WERI-Rb-1 (cell line): ENCODE data around the gene CHMP5.
A peak's percentile ranks its signal among the peaks of the same experiment; 100 is the strongest.

ENCODE experiments used
- DNase-seq: peaks from one replicate; pipeline ENCODE4 v3.0.0-alpha.2; 2020
- H3K27ac ChIP-seq: fragments of 250-450 bp; sonication (Bioruptor Pico); 2 replicates; pipeline ENCODE4 v1.5.1; 2020; ENCODE audit warnings: mild to moderate bottlenecking, moderate library complexity
- H3K27me3 ChIP-seq: fragments of 250-450 bp; sonication (Bioruptor Pico); 2 replicates; pipeline ENCODE4 v1.5.1; 2021; ENCODE audit warnings: mild to moderate bottlenecking, low read depth, moderate library complexity; ENCODE audit not compliant: insufficient read depth, severe bottlenecking
- H3K36me3 ChIP-seq: fragments of 250-450 bp; sonication (Bioruptor Pico); 2 replicates; pipeline ENCODE4 v1.5.1; 2020; ENCODE audit warnings: mild to moderate bottlenecking, moderate library complexity
- H3K4me3 ChIP-seq: 2 replicates; pipeline ENCODE4 v1.5.1; 2011; ENCODE audit warnings: low read depth, mild to moderate bottlenecking, control low read depth, low read length
- H3K9me3 ChIP-seq: fragments of 250-450 bp; sonication (Bioruptor Pico); 2 replicates; pipeline ENCODE4 v1.5.1; 2021; ENCODE audit warnings: mild to moderate bottlenecking, moderate library complexity; ENCODE audit not compliant: severe bottlenecking
- CTCF ChIP-seq: IDR thresholded peaks from 2 replicates; pipeline ENCODE4 v1.5.1; 2011; ENCODE audit warnings: low read depth, mild to moderate bottlenecking, control low read depth, inconsistent platforms, low read length

CHMP5 gene

GRCh38 chr9:33225319-33226147 lies 39.3 kb upstream of the CHMP5 start:
- no peaks in the 10 kb centered on the region for H3K36me3 ChIP-seq
- no peak overlapping the region for H3K4me3 ChIP-seq
- H3K27me3 ChIP-seq = no peaks in the 10 kb centered on the region
- DNase-seq = peak; percentile 43
- no peaks in the 10 kb centered on the region for H3K9me3 ChIP-seq
- H3K27ac ChIP-seq = no peak overlapping the region
- TF ChIP-seq CTCF = peak; percentile 35

- H3K9me3 ChIP-seq = no peaks in the 10 kb centered on the region
- H3K27me3 ChIP-seq = no peaks in the 10 kb centered on the region
- no peak overlapping the region for H3K27ac ChIP-seq
- no peaks in the 10 kb centered on the region for H3K36me3 ChIP-seq
- no peak overlapping the region for H3K4me3 ChIP-seq
- TF ChIP-seq CTCF = no peak
- DNase-seq = no peak
These were observed 37.8 kb upstream of the CHMP5 start for GRCh38 chr9:33227008-33227398.

GRCh38 chr9:33227741-33228140 lies 37.1 kb upstream of the CHMP5 start:
- TF ChIP-seq CTCF = no peak
- Histone ChIP-seq H3K27ac (no peak overlapping the region), H3K36me3 (no peaks in the 10 kb centered on the region), H3K4me3 (no peak overlapping the region), H3K9me3 (no peaks in the 10 kb centered on the region), H3K27me3 (no peaks in the 10 kb centered on the region)
- DNase-seq = no peak

GRCh38 chr9:33228606-33229005 lies 36.2 kb upstream of the CHMP5 start:
- Histone ChIP-seq H3K36me3 (no peaks in the 10 kb centered on the region), H3K27ac (no peak overlapping the region), H3K27me3 (no peaks in the 10 kb centered on the region), H3K9me3 (no peaks in the 10 kb centered on the region), H3K4me3 (no peak overlapping the region)
- TF ChIP-seq CTCF = no peak
- DNase-seq = no peak

- no peak overlapping the region for H3K4me3 ChIP-seq
- no peaks in the 10 kb centered on the region for H3K36me3 ChIP-seq
- H3K9me3 ChIP-seq = no peaks in the 10 kb centered on the region
- peak; percentile 67 for DNase-seq
- TF ChIP-seq CTCF = peak; percentile 92
- H3K27ac ChIP-seq = no peak overlapping the region
- no peaks in the 10 kb centered on the region for H3K27me3 ChIP-seq
These were observed 35.3 kb upstream of the CHMP5 start for GRCh38 chr9:33229359-33230114.
